HepG2 (cell line): Measurements from ENCODE around the gene SLC39A2. TPM values are rescaled to one million over a fixed set of nuclear protein-coding genes. Genes with fewer than 3 reads are reported as not detected.
A peak's percentile ranks its signal among the peaks of the same experiment; 100 is the strongest.

ENCODE experiments used
- BRD4 ChIP-seq: sonication (generic); formaldehyde crosslinking; IDR thresholded peaks from 2 replicates; pipeline ENCODE4 v1.4.0; 2020; ENCODE audit warnings: missing genetic modification reagents
- CC2D1A ChIP-seq: sonication (generic); formaldehyde crosslinking; IDR thresholded peaks from 2 replicates; pipeline ENCODE4 v1.8.1; 2023; ENCODE audit warnings: mild to moderate bottlenecking, missing genetic modification reagents
- KMT2B ChIP-seq: IDR thresholded peaks from 2 replicates; pipeline ENCODE4 v1.6.1; 2016; ENCODE audit warnings: missing genetic modification reagents, missing compliant biosample characterization
- MTF1 ChIP-seq: sonication (generic); formaldehyde crosslinking; IDR thresholded peaks from 2 replicates; pipeline ENCODE4 v1.5.0; 2020; ENCODE audit warnings: missing genetic modification reagents
- TEAD3 ChIP-seq: optimal IDR thresholded peaks from 2 replicates; pipeline ENCODE3; 2016; ENCODE audit warnings: borderline replicate concordance
- ZNF30 ChIP-seq: sonication (generic); formaldehyde crosslinking; IDR thresholded peaks from 2 replicates; pipeline ENCODE4 v1.5.0; 2020; ENCODE audit warnings: mild to moderate bottlenecking, missing genetic modification reagents
- ZNF605 ChIP-seq: sonication (generic); formaldehyde crosslinking; IDR thresholded peaks from 2 replicates; pipeline ENCODE4 v1.8.0; 2022; ENCODE audit warnings: mild to moderate bottlenecking, missing genetic modification reagents
- ZNF629 ChIP-seq: sonication (generic); formaldehyde crosslinking; conservative IDR thresholded peaks from 2 replicates; pipeline ENCODE4 v1.5.0; 2020; ENCODE audit warnings: missing genetic modification reagents
- ZNF775 ChIP-seq: sonication (generic); formaldehyde crosslinking; IDR thresholded peaks from 2 replicates; pipeline ENCODE4 v1.4.0; 2020; ENCODE audit warnings: missing genetic modification reagents, mild to moderate bottlenecking, moderate library complexity, borderline replicate concordance
- ZSCAN20 ChIP-seq: sonication (generic); formaldehyde crosslinking; IDR thresholded peaks from 2 replicates; pipeline ENCODE4 v1.4.0; 2020; ENCODE audit warnings: missing genetic modification reagents, mild to moderate bottlenecking, borderline replicate concordance
- polyA plus RNA-seq, 8 experiments: library from polyadenylated mRNA; depleted of rRNA in 3 of 8; stranded (reverse) in 7 of 8; unstranded in 1 of 8; fragments of >200 nt; fragmentation: Illumina TruSeq in 4 of 8; extraction: Trizol in 4 of 8; gene quantifications; 2 replicates each; pipeline versions ENCODE4 v1.2.1 to v1.2.3, GENCODE V29; 2011 to 2016; ENCODE audit warnings: low read depth in 4 of 8, missing spikeins in 1 of 8, mixed read lengths in 1 of 8; ENCODE audit not compliant: insufficient read depth in 1 of 8
- total RNA-seq, 5 experiments: library from RNA; depleted of rRNA; stranded (reverse); fragments of >200 nt; fragmentation: Illumina TruSeq; extraction: Trizol; gene quantifications; 2 replicates each; pipeline ENCODE4 v1.2.3, GENCODE V29; 2016; ENCODE audit warnings: low read depth in 1 of 5
- TF ChIP-seq, protein P1 (sequence below): sonication (generic); formaldehyde crosslinking; IDR thresholded peaks from 2 replicates; pipeline ENCODE4 v1.4.0; 2020; ENCODE audit warnings: missing genetic modification reagents
- TF ChIP-seq, protein P2 (sequence below): sonication (generic); formaldehyde crosslinking; IDR thresholded peaks from 2 replicates; pipeline ENCODE4 v1.9.0; 2021; ENCODE audit warnings: mild to moderate bottlenecking, missing genetic modification reagents
- TF ChIP-seq, protein P3 (sequence below): sonication (generic); formaldehyde crosslinking; IDR thresholded peaks from 2 replicates; pipeline ENCODE4 v1.4.0; 2020; ENCODE audit warnings: mild to moderate bottlenecking, missing genetic modification reagents

Gene SLC39A2
- total and polyA plus RNA-seq, 2 of the 13 experiments (the other 11 are each of a cell fraction or from before 2014, with no cell fraction given): 0.08 to 0.11 TPM

DNA sequence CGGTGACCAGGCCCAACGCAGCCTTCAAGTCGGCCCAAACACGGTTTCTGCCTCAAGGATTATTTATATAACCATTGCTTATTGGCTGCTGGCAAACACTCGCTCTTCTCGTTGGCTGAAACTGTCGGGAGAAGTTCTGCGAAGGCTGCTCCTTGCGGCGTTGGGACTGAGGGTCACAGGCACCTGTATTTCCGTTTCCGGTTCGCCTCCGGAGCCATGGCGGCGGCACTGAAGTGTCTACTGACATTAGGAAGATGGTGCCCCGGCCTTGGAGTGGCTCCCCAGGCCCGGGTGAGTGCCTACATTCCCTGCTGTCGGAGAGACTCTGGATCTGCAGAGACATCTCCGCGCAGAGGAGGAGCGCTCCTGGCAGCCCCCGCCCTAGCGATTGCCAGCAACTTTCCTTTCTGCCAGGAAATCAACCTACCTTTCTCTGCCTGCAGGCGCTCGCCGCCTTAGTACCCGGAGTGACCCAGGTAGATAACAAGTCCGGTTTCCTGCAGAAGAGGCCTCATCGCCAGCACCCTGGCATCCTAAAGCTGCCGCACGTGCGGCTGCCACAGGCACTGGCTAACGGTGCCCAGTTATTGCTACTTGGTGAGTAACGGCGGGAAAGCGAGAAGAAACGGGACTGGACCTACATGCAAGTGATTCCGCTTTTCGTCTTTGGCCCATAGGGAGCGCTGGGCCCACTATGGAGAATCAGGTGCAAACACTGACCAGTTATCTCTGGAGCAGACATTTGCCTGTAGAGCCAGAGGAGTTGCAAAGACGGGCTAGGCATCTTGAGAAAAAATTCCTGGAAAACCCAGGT is 9.1 kb upstream of the SLC39A2 start, which contains the start of gene METTL17 (continued):
- TF ChIP-seq, protein P1, sequence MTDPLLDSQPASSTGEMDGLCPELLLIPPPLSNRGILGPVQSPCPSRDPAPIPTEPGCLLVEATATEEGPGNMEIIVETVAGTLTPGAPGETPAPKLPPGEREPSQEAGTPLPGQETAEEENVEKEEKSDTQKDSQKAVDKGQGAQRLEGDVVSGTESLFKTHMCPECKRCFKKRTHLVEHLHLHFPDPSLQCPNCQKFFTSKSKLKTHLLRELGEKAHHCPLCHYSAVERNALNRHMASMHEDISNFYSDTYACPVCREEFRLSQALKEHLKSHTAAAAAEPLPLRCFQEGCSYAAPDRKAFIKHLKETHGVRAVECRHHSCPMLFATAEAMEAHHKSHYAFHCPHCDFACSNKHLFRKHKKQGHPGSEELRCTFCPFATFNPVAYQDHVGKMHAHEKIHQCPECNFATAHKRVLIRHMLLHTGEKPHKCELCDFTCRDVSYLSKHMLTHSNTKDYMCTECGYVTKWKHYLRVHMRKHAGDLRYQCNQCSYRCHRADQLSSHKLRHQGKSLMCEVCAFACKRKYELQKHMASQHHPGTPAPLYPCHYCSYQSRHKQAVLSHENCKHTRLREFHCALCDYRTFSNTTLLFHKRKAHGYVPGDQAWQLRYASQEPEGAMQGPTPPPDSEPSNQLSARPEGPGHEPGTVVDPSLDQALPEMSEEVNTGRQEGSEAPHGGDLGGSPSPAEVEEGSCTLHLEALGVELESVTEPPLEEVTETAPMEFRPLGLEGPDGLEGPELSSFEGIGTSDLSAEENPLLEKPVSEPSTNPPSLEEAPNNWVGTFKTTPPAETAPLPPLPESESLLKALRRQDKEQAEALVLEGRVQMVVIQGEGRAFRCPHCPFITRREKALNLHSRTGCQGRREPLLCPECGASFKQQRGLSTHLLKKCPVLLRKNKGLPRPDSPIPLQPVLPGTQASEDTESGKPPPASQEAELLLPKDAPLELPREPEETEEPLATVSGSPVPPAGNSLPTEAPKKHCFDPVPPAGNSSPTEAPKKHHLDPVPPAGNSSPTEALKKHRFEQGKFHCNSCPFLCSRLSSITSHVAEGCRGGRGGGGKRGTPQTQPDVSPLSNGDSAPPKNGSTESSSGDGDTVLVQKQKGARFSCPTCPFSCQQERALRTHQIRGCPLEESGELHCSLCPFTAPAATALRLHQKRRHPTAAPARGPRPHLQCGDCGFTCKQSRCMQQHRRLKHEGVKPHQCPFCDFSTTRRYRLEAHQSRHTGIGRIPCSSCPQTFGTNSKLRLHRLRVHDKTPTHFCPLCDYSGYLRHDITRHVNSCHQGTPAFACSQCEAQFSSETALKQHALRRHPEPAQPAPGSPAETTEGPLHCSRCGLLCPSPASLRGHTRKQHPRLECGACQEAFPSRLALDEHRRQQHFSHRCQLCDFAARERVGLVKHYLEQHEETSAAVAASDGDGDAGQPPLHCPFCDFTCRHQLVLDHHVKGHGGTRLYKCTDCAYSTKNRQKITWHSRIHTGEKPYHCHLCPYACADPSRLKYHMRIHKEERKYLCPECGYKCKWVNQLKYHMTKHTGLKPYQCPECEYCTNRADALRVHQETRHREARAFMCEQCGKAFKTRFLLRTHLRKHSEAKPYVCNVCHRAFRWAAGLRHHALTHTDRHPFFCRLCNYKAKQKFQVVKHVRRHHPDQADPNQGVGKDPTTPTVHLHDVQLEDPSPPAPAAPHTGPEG (CRISPR knock-in tag): peak; percentile 53; the same call in 1 of the 2 replicates
- no peak for TF ChIP-seq CC2D1A
- peak; percentile 93 for TF ChIP-seq ZNF605 (CRISPR knock-in tag)
- peak; percentile 78; the same call in 1 of the 2 replicates for TF ChIP-seq KMT2B (CRISPR knock-in tag)
- 0 out of 2 replicates have a peak, but pooled peaks have one; percentile 49 for TF ChIP-seq ZNF30 (CRISPR knock-in tag)
- peak; percentile 73; the same call in 1 of the 2 replicates for TF ChIP-seq ZSCAN20 (CRISPR knock-in tag)
- 0 out of 2 replicates have a peak, but pooled peaks have one; percentile 6 for TF ChIP-seq ZNF629 (CRISPR knock-in tag)
- TF ChIP-seq ZNF775: 0 out of 2 replicates have a peak, but pooled peaks have one; percentile 57
- TF ChIP-seq, protein P2, sequence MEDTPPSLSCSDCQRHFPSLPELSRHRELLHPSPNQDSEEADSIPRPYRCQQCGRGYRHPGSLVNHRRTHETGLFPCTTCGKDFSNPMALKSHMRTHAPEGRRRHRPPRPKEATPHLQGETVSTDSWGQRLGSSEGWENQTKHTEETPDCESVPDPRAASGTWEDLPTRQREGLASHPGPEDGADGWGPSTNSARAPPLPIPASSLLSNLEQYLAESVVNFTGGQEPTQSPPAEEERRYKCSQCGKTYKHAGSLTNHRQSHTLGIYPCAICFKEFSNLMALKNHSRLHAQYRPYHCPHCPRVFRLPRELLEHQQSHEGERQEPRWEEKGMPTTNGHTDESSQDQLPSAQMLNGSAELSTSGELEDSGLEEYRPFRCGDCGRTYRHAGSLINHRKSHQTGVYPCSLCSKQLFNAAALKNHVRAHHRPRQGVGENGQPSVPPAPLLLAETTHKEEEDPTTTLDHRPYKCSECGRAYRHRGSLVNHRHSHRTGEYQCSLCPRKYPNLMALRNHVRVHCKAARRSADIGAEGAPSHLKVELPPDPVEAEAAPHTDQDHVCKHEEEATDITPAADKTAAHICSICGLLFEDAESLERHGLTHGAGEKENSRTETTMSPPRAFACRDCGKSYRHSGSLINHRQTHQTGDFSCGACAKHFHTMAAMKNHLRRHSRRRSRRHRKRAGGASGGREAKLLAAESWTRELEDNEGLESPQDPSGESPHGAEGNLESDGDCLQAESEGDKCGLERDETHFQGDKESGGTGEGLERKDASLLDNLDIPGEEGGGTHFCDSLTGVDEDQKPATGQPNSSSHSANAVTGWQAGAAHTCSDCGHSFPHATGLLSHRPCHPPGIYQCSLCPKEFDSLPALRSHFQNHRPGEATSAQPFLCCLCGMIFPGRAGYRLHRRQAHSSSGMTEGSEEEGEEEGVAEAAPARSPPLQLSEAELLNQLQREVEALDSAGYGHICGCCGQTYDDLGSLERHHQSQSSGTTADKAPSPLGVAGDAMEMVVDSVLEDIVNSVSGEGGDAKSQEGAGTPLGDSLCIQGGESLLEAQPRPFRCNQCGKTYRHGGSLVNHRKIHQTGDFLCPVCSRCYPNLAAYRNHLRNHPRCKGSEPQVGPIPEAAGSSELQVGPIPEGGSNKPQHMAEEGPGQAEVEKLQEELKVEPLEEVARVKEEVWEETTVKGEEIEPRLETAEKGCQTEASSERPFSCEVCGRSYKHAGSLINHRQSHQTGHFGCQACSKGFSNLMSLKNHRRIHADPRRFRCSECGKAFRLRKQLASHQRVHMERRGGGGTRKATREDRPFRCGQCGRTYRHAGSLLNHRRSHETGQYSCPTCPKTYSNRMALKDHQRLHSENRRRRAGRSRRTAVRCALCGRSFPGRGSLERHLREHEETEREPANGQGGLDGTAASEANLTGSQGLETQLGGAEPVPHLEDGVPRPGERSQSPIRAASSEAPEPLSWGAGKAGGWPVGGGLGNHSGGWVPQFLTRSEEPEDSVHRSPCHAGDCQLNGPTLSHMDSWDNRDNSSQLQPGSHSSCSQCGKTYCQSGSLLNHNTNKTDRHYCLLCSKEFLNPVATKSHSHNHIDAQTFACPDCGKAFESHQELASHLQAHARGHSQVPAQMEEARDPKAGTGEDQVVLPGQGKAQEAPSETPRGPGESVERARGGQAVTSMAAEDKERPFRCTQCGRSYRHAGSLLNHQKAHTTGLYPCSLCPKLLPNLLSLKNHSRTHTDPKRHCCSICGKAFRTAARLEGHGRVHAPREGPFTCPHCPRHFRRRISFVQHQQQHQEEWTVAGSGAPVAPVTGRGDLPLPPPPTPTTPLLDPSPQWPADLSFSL (CRISPR knock-in tag): no peak
- no peak for TF ChIP-seq MTF1 (CRISPR knock-in tag)
- TF ChIP-seq, protein P3, sequence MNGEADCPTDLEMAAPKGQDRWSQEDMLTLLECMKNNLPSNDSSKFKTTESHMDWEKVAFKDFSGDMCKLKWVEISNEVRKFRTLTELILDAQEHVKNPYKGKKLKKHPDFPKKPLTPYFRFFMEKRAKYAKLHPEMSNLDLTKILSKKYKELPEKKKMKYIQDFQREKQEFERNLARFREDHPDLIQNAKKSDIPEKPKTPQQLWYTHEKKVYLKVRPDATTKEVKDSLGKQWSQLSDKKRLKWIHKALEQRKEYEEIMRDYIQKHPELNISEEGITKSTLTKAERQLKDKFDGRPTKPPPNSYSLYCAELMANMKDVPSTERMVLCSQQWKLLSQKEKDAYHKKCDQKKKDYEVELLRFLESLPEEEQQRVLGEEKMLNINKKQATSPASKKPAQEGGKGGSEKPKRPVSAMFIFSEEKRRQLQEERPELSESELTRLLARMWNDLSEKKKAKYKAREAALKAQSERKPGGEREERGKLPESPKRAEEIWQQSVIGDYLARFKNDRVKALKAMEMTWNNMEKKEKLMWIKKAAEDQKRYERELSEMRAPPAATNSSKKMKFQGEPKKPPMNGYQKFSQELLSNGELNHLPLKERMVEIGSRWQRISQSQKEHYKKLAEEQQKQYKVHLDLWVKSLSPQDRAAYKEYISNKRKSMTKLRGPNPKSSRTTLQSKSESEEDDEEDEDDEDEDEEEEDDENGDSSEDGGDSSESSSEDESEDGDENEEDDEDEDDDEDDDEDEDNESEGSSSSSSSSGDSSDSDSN (CRISPR knock-in tag): peak; percentile 70
- no peak for TF ChIP-seq BRD4 (CRISPR knock-in tag)
- TF ChIP-seq TEAD3 (CRISPR knock-in tag): peak; percentile 20
